GM10847 (cell line): Measurements from ENCODE around the gene TMEM203.

Experiments
- POLR2A ChIP-seq: IDR thresholded peaks from 2 replicates; pipeline ENCODE4 v1.6.1; 2011; ENCODE audit not compliant: insufficient read length; ENCODE audit errors: extremely low read depth

TMEM203 gene

GRCh38 chr9:137234758-137235423 lies 29.4 kb upstream of the TMEM203 start:
- no peak for TF ChIP-seq POLR2A

- no peak for TF ChIP-seq POLR2A
These were observed 28.7 kb upstream of the TMEM203 start for GRCh38 chr9:137234055-137234697.

GRCh38 chr9:137233143-137233980 lies 27.9 kb upstream of the TMEM203 start:
- no peak for TF ChIP-seq POLR2A

- no peak for TF ChIP-seq POLR2A
These were observed 27.1 kb upstream of the TMEM203 start for GRCh38 chr9:137232510-137232909.

DNA sequence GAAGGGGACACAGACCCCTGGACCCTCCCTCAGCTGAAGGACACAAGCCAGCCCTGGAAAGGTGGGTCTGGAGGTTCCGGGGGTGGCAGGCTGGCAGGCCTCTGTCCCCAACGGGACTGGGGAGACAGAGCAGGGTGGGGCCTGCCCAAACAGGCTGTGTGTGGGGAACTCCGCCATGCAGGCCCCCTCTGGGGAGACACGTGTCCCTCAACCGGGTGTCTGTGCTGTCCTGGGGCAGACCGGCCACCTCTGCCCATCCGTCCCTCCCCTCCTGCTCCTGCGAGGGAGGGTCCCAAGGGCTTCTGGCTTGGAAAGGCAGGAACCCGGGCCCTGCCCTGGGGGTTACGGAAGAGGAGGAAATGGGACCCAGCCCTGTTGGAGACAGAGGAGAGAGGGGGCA lies 26.7 kb upstream of the TMEM203 start:
- no peak for TF ChIP-seq POLR2A

DNA sequence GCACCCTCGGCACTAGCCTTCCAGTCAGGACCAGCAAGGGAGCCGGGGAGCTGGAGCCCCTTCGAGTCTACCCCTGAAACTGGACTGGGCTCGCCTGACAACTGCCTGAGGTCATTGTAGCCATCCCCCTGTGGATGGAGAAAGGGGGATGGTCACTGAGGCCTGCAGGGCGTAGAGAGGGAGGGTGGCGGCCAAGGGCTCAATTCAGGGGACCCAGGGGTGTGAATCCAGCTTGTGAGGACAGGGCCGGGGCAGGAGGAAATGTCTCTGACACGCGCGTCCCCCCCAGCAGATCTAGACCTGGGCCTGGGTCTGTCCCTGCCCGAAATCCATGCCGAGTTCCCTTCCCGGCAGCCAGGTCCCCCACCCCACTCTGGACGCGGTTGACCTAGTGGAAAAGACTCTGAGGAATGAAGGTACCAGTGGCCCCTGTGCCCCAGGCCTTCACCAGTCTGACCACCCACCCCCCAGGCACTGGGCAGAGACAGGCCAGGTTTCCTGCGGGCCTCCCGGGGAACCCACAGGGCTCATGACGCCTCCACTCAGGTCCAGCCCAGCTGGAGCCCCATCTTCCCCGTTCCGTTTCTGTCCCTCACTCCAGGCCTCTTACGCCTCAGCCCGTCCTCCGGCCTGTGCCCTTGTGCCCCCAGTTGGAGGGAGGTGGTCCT lies 26.1 kb upstream of the TMEM203 start:
- no peak for TF ChIP-seq POLR2A

- no peak for TF ChIP-seq POLR2A
These were observed 25.4 kb upstream of the TMEM203 start, which contains the start of gene SLC34A3 for GRCh38 chr9:137230705-137231371. TSS of gene SLC34A3 (plus strand) at chr9:137230901. CDS start at chr9:137231703, 802 bp downstream.

DNA sequence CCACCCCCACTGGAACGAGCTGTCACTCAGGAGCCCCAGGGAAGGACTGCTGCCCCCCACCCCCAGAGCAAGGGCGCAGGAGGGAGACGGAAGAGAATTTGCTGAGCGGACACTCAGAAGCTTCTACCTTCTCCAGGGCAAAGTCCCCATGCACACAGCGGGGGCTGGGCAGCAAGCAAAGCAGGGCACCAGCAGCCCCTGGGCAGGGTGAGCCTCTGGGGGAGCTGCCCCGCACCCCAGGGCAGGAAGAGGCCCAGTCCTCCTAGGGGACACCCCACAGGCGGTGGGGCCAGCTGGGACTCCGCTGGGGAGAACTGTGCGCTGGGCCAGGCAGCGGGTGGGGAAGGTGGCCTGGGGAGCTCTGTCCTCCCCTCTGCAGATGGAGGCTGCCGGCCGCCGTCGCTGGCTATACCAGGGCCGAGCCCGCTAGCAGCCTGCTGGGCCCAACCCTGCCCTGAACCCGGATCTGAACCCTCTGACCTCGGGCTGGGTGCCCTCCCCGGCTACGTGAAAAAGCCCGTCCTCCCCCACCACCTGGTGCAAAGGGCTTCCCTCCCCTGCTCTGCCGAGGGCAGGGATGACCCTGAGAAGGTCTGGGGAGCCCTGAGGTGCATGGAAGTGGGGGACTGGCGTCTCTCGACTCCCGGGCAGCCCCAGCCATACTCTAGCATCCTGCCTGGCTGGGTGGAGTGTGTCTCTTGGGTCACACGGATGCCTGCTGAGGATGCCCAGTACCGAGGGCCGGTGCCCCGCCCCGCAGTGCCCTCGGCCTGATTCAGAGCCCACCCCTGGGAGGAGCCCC lies 24.7 kb upstream of the TMEM203 start:
- TF ChIP-seq POLR2A: no peak

DNA sequence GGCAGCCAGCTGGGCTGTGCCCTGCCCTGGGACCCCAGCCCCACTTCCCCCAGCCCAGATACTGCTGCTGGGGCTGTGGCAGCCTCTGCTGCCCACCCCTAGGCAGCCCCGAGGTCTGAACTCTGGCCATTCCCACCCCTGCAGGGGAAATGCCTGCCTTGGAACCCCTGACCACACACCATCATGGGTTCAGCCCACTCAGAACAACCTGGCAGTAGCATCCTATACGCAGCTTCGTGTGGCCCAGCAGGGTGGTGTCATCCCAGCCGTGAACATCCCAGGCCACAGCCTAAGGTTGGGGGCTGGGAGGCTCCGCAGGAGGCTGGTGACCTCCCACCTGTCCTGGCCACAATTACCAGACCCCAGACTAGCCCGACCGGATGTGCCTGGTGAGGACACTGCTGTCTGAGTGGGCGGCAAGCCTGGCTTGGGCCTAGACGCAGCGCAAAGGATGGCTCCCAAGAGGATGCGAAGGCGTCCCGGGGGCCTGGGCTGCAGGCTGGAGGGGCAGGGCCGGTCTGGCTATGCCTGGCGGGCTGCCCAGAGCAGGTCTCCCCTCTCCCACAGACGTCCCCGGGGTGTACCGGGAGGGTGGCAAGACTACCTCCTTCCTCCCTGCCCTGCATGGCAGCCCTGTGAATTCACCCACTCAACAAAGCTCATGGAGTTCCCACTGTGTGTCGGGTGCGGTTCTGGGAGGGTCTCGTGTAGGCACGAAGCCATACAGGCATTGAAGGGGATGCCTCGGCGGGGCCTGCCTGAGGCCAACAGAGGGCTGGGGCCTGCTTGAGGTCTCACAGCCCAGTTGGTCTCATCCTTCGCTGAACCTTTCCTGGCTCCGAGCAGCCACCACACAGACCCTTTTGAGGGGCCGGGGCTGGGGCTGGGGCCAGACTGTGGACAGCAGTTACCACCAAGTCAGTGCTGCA lies 23.8 kb upstream of the TMEM203 start:
- no peak for TF ChIP-seq POLR2A

DNA sequence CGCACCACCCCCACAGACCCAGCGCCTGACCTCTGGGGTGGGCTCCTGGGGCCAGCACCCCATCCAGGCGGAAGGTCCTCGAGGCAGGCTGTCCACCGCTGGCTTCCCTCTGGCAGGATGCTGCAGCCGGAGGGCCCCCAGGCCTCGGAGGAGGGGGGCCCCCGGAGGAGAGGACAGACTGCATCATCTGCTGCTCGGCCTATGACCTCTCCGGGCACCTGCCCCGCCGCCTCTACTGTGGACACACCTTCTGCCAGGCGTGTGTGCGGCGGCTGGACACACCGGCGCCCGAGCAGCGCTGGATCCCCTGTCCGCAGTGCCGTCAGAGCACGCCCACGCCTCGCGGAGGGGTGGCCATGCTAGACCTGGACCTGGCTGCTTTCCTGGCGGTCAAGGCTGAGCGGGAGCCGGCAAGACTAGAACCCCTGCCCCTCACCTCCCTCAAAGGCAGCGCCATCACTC lies 23.1 kb upstream of the TMEM203 start:
- TF ChIP-seq POLR2A: no peak

DNA sequence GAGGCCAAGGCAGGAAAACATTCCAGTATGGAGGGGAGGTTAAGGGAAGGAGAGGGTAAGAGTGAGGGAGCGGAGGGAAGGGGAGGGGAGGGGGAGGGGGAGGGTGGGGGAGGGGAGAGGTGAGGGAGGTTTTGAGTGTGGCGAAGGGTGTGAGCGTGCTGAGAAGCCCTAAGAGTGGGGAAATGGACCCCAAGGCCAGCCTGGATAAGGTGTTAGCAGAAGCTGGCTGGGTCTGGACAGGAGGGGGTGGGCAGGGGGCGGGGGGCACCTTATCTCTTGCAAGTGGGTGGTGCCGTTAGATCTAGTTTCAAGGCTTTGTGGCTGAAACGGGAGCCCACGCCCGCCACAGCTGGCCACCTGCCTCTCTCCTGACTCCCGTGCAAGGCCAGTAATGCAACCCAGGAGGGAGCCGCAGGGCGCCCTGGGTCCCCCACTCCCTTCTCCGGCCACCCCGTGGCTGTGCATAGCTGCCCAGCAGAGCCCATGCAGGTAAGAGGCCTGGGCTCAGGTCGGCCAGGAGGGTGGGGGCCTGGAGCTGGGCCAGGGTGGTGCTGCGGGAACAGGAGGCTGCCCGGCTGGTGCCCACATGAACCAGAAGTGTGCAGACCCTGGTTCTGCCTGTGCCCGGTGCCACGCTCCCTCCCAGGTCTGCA lies 22.5 kb upstream of the TMEM203 start:
- no peak for TF ChIP-seq POLR2A

DNA sequence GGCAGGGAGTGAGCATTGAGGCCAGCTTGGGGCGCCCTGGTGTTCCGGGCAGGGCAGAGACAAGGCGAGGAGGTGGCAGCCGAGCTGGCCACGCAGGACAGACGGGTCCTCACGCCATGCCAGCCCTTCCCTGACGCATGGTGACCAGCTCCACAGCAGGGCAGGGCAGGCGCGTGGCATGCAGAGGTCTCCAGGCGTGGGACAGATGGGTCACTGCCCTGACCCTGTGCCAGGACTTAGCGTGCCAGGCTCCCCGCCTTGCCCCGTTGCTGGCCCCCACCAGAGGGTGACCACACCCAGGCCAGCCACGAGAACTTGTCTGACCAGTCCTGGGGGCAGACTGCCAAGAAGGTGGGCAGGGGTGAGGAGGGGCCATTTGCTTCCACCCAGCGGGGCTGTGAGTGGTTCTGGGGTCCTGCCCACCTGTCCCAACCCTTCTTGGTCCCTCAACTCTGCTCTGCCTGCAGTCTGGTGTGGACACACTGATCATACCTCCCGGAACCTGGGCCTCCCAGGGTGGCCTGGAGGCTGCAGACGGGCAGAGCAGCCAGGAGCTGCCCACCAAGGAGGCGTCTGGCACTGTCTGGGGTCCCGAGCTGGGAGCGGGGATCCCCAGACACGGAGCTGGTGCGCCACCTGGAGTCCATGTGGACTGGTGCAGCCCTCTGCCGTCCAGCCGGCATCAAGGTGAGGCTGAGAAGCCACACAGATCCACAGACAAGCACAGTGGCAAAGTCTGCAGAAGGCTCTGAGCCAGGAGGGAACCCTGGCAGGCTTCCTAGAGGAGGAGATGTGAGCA lies 21.8 kb upstream of the TMEM203 start, which contains the start of gene RNF224:
Gene RNF224, plus strand, starts transcription at position 449 of the 799 bp plus-strand sequence. CDS start 834 bp downstream, outside the sequence.
- no peak for TF ChIP-seq POLR2A
